NCI-H460 (cell line): ENCODE data around the gene UPK3A. TPM values are rescaled to one million over a fixed set of nuclear protein-coding genes. Genes with fewer than 3 reads are reported as not detected.

Experiments
- DNase-seq: peaks from one replicate; pipeline ENCODE4 v3.0.0-alpha.2; 2016; ENCODE audit warnings: low read depth; ENCODE audit errors: extremely low read depth
- polyA plus RNA-seq: library from polyadenylated mRNA; depleted of rRNA; stranded (reverse); fragments of >200 nt; gene quantifications from 2 replicates; pipeline ENCODE4 v1.2.3, GENCODE V29; 2014; cell fraction: nucleus; rRNA removed
- total RNA-seq: library from RNA; depleted of rRNA; stranded (reverse); fragments of >200 nt; shearing (Covaris generic); gene quantifications from 2 replicates; pipeline ENCODE4 v1.2.3, GENCODE V29; 2014; rRNA removed

The UPK3A gene
- total RNA-seq = not detected in 2 replicates
- not detected in 2 replicates for polyA plus RNA-seq

DNA sequence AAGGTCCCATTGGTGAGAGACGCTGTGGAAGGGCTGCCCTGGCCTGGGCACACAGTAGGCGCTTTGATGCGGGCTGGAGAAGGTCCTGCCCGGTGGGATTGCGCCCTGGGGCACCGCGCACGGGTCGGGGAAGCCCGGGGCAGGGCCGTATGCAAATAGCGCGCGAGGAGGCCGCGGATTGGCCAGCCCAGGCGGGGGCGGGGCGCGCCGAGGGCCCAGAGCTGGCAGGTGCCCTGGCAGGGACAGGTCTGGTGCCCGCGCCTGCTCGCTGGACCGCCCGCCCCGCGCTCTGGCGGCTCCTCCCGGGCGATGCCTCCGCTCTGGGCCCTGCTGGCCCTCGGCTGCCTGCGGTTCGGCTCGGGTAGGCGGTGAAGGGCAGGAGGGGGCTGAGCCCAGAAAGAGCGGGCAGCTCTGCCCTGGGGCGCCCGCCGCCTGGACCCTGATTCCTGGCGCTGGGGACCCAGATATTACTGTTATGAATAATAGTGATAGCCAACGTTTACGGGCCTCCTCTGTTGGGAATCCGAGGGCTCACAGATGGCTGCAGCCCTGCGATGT, at the start of gene UPK3A:
TSS of gene UPK3A (plus strand) at position 245 of the 558 bp plus-strand sequence. CDS start at position 310, 65 bp downstream.
- DNase-seq = peak; percentile 24

DNA sequence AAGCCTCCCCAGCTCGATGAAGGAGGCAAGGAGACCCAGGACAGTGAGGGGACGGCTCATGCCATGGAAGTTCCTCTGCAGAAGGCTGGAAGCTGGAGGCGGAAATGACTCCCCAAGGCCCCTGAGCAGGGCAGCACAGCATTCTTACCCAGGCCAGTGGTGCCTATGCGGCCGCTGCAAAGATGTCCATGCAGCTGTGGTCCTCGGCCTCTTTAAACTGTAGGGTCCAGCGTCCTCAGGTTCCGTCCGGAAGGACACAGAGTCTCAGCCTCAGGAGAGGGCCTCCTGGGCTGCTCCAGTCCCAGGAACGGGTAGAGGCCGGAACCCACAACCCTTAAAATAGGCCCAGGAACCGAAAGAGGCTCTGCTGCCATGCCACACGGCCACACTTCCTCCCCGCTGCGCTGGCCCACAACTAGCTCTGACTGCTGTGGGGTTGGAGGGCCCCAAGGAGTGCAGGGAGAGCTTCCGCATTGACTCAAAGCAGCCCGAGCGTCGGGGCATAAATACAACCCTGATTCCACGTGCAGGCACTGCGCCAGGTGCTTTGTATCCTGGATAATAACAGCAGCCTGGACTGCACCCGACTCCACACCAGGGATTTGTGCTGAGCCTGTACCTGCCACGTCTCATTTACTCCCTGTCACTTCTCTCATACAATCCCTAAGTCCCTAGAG, 49.5 kb upstream of the UPK3A start:
- DNase-seq = no peak

- no peak for DNase-seq
Measured at GRCh38 chr22:45235851-45236342, 48.9 kb upstream of the UPK3A start.

- DNase-seq = no peak
Measured at GRCh38 chr22:45237065-45237990, 47.4 kb upstream of the UPK3A start.

DNA sequence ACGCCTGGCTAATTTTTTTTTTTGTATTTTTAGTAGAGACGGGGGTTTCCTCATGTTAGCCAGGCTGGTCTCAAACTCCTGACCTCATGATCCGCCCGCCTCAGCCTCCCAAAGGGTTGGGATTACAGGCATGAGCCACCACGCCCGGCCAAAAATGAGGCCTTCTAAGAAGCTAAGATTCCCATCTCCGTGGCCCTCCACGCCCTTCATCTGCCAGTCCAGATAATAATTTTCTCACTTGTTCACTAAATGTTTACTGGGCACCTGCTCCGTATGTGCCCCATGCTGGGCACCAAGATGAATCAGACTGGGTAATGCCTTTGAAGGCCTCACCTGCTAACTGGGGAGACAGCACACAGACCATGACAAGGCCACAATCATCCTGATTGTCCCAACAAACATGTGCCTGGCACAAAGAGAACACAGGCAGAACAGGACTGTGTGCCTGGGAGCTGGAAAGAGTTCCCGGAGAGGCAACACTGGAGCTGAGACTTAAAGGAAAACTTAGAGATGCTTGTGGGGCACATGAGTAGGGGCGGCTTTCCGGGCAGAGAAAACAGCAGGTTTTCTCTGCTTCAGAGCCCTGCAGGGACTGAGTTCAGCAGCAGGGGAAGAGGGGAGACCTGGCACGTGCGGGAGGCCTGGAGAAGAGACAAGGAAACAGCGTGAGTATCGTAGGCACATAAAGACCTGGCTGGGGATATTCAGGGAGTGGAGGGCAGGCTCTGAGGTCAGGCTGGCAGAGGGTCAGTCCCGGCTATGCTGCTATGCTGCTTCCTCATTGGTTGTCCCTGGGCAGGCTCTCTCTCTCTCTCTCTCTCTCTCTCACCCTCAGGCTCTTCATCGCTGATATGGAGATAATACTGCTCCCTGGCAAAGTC, 46.4 kb upstream of the UPK3A start:
- no peak for DNase-seq

DNA sequence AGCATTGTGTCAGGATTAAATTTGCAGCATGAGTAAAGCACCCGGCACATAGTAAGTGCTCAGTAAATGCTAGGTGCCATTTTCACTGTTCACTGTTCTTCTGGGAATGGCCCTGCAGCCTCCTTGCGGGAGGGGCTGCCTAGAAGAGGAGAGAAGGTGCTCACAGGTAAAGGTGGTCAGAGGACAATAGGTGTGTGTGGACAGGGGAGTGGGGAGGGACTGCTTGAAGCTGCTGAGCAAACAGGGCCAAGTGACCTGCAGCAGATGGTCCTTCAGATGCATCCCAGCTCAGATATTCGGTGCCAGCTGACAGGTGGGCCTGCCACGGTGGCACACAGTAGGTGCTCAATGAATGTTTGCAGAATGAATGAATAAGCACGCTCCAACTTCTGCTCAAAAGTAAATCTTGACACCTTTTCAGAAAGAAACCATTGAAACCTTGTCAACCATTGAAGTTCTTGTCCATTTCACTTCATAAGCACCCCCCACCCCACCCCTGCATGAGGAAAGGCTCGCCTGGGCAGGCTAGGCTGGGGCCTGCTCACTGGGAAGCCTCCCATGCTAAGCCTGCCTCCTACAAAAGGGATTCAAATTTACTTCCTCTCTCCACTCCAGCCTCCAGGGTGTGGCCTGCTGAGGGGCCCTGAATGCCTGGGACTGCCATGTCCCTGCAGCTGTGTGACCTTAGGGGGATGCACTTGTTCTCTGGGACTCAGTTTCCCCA, 45.6 kb upstream of the UPK3A start:
- no peak for DNase-seq

DNA sequence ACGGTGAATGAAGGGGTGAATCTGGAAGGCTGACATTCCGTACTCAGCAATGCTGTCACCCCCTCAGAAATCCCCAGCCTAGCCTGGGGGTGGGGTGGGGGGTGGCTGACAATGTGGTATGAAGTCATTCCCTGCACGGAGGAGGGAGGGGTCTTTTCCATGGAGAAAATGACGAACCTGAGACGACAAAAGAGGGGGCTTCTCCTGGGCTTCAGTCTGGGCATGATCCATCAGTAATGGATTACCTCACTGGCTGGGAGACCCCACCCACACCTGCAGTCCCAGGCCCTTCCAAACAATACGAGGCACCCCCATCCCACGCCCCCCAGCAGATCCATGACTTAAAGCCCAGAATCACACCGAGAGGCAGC, 45.1 kb upstream of the UPK3A start:
- DNase-seq = no peak

DNA sequence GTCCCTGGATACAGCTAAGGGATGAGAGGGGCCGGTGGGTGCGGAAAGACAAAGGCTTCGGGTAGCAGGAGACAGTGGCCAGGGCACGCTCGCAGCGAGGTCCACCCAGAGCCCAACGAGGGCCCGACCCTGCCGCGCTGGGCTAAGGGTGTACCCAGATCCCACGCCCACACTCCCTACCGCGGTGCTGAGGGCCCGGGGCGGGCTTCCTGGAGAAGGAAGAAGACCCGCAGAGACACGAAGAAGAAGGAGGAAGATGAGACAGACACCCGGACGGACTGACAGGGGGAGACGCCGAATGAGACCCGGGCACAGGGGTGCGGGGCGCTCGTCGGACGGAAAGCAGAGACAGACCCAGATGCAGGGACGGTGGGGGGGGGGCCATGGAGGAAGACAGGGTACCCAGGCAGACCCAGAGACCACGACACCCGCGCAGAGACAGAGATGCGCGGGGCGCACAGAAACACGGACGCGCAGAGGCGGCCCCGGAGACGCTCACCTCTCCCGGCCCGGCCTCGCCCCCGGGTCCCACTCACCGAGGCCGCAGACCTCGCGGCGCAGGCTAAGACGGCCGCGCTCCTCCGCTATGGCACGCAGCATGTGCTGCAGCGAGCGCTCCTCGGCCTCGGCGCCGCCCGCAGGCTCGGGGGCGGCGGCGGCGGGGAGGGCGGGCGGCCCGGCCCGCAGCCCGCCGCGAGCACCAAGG, 44.5 kb upstream of the UPK3A start:
- DNase-seq = no peak

DNA sequence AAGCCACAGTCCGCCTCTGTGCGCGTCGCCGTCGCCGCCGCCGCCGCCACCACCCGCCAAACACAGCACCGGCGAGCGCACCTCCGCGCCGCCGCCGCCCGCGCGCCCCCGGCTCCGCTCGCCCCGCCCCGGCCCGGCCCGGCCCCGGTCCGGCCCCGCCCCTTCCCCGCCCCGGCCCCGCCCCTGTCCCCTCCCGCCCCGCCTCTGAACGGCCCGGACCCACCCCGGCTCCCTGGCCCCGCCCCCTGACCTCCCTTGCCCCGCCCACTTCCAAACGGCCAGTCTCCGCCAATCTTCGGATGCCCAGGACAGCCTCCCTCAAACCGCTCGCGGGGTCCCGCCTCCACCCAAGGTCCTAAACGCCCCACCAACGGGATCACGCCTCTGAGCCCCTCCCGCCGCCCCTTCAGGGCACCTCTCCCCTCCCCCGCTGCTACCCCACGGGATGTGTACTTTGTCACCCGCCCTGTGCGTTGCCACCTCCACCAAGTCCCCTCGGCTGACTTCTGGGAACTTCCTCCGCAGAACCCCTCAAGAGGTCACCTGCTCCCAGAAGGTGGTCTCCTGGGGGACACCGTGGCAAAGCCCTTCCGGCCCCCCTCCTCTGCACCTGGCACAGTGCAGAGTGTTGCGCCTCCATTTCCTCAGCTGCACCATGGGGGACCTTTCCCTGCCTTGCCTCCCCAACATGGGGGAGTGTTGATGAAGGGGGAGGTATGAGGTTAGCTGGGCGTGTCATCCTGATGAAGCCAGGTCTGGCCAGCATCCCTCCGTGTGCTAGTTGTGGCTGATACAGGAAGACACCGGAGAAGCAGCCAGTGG, 43.7 kb upstream of the UPK3A start, which contains the start of gene KIAA0930:
TSS of gene KIAA0930 (minus strand) at position 85 of the 822 bp plus-strand sequence. CDS start 191 bp downstream, outside the sequence.
- DNase-seq = peak; percentile 62

DNA sequence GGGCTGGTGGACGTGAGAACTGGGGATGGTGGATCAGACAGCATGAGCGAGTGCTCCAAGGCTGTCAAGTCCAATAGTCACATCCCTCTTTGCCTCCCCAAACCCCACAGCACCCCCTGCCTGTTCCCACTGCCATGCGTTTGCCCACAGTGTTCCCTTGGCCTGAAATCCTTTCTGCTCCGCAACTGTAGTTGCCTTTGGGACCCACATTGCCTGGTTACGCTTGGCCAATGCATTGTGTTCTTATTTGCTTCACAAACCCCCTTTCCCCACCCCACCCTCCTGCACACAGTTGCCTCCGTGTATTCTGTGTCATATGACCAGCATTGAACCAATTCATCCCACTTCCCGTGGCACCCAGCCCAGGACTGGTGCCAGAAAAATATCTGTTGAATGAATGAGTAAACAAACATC, 42.0 kb upstream of the UPK3A start:
- DNase-seq = no peak

DNA sequence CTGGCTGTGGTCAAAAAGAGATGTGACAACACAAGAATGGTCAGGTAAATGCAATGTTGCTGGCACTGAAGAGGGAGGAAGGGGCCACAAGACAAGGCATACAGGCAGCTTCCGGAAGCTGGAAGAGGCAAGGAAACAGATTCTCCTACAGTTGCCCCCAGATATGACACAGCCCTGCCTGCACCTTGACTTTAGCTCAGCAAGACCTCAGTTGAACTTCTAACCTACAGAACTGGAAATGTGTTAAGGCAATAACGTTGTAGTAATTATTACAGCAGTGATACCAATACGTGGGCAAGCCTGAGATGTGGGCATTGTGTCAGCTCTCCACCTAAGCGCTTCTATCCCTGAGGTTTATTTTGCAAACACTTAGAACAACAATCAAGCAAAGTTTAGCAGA, 39.8 kb upstream of the UPK3A start:
- no peak for DNase-seq

DNA sequence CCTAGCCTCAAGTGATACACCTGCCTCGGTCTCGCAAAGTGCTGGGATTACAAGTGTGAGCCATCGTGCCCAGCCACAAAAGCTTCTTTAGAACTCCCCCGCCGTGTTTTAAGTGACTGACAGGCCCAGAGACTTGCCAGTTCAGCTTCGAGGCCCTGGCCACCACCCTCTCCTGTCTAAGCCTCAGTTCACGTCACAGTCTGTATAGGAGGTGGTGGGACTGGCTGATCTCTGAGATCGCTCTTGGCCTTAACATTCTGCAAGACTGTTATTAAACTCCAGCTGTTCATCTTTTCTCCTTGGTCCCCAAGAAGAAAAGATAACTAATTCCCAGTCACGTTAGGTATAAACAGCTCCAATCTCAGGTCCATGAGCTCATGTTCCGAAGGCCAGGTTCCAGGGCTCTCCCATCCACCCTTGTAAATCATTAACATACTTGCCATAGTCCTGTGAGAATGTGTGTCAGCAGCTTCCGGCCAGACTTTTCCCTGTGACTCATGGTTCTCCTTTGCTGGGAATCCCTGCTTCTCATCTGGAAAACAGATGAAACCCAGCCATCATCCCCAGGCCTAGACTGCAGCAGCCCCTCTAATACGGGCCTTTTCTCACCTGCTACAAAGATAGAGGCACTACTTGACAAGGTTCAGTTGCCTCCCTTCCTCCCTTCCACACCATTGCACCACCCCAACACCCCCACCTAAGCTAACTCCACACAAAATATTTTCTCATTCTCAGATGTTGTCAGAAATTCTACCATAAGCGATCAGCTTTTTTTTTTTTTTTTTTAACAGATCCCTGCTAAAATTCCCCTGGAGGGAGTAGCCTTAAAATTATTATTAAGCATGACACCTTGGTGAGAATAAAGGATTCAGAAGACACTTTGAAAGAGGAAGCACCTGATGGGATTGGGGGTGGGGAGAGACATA, 38.4 kb upstream of the UPK3A start:
- DNase-seq = peak; percentile 94

DNA sequence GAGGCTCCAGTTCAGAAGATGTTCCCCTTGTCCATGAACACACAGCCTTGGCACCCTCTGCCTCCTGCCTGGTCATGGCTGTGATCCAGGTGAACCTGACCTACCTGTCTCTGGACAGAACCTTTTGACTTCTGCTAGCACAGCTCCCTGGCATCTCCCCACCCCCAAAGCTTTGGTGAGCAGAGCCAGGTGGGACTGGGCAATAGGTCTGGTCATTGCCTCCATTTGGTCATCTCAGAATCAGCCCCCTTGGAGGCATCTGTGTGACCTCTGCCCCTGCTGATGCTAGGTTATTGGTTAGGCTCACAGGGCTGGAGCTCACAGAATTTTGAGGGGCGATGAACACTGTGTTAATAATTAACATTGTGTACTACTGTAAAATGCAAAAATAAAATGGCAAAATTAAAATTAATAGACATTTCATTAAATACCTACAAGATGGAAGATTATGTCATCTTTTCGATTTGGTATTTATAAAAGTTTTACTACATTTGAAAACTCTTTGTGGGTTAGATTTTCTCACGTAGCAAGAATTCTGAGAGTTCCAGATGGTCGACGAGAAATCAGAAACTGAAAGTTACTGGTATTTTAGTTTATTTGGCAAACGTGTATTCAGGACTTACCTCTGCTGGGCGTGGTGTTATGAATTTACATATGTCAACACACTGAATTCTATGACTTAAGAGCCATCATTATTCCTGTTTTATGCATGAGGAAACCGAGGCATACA, 35.8 kb upstream of the UPK3A start:
- no peak for DNase-seq

DNA sequence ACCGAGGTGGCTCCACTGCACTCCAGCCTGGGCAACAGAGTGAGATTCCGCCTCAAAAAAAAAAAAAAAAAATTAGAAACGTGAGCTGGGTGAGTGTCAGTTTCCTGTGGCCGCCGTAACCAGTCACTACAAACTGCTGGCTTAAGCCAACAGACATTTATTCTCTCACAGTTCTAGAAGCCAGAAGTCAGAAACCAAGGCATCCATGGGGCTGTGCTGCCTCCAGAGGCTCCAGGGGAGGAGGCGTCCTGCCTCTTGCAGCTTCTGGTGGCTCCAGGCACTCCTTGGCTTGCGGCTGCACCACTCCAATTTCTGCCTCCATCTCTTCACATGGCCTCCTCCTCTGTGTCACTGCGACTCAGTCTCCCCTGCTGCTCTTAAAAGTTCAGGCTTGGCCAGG, 32.9 kb upstream of the UPK3A start:
- no peak for DNase-seq

DNA sequence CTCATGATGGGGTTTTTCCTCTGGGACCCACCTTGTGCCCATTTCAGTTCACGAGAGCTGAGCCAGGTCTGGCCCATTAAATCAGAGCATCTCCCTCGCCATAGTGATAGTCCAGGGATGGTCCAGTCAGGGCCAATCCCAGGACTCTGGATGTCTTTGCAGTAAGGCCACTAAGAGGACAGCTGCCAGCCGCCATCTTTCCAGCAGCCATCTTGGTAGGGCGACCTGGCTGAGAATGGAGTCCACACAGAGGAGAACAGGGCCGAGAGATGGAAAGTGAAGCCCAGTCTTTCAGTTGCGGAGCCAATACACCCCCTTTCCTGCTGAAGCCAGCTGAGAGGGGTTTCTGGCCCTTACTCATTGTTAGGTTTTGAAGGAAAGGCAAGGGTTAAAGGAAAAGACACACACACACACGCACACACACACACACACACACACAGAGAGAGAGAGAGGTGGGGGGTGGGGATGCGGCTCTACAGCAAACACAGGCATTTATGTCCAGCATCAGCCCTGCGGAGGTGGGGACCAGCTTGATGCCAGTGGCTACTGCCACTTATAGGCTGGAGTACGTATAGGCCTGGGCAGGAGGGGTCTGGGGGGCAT, 31.6 kb upstream of the UPK3A start:
- DNase-seq = no peak

DNA sequence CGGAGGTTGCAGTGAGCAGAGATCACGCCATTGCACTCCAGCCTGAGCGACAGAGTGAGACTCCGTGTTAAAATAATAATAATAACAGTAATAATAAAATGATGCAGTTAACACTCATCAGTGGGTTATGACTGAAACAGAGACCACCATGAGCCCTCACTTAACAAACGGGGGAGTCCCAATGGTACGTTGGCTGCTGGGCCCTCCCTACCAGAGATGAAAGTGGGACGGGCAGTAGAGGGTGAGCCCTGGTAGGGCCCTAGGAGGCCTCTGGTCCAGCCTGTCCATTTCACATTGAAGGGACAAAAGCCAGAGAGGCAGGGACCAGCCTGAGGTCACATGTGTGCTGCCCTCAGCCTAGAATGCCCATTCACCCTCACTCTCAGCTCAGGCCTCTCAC, 30.4 kb upstream of the UPK3A start:
- DNase-seq = no peak
